GM21737 (cell line): ENCODE measurements around the gene SRI.
"Not testable (repeated sequence)": the region's sequence is repeated elsewhere in the genome, so short reads cannot be mapped to it uniquely, and the experiment has no call there.

Source experiments
- ATAC-seq: cut with Tn5 transposase; IDR thresholded peaks from one replicate; pipeline ENCODE4 v1.9.1; 2021; ENCODE audit warnings: mild to moderate bottlenecking, moderate library complexity; ENCODE audit not compliant: unreplicated experiment

The SRI gene

GRCh38 chr7:88184848-88185304, 35.0 kb downstream of the SRI start:
- ATAC-seq = no peak

GRCh38 chr7:88183051-88183450, 36.8 kb downstream of the SRI start:
- no peak for ATAC-seq

- no peak for ATAC-seq
These were observed 43.6 kb downstream of the SRI start for GRCh38 chr7:88176190-88176589.

GRCh38 chr7:88172842-88173241, 47.0 kb downstream of the SRI start:
- no peak for ATAC-seq

- no peak for ATAC-seq
These were observed 50.0 kb downstream of the SRI start for GRCh38 chr7:88169717-88170320.

- ATAC-seq = no peak
These were observed 52.1 kb downstream of the SRI start for GRCh38 chr7:88167721-88168120.

- ATAC-seq = no peak
These were observed 52.6 kb downstream of the SRI start for GRCh38 chr7:88167223-88167622.

- no peak for ATAC-seq
These were observed 54.1 kb downstream of the SRI start for GRCh38 chr7:88165697-88166096.

- not testable (repeated sequence) for ATAC-seq
These were observed 60.1 kb downstream of the SRI start for GRCh38 chr7:88159741-88160140.

- ATAC-seq = no peak
These were observed 63.5 kb downstream of the SRI start for GRCh38 chr7:88156356-88156755.

- ATAC-seq = no peak
These were observed 64.1 kb downstream of the SRI start for GRCh38 chr7:88155756-88156155.
